Measurements from ENCODE around the gene CACNA1C. TPM values are rescaled to one million over a fixed set of nuclear protein-coding genes. Genes with fewer than 3 reads are reported as not detected.

The CACNA1C gene
- total RNA-seq, 1 donor from 2014 or later: 0.42 TPM

DNA sequence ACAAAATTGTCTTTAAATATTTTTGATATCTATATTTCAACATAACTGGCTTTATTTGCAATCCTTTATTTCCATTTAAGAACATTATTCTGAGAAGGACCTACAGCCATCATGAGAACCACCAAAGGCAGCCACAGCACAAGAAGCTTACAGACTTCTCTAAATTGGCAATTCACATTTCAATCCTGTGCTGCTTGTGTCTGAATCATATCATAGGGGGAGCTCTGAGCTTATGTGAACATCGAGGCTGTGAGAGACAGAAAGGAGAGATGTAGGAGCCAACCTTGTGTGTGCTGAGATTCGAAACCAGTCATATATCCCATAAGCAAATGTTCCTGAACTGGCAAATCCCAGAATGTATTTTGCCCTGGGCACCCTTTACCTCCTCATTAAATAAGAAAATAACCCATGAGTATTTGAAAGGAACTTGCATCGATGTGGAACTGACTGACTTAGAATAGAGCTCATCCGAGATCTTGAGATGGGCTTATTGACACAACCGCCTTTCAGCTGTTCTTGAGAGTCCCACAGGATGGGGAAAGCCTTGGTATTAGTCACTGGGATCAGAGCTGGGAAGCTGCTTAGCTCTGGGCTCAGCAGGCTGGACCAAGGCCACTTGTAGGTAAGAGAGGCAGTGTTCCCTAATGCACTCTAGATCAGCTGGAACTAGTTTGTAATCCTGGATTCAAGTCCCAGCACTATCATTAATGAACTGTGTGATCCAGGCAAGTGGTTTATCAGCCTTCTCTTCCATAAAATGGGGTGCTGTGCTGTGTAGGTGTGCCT is 329.8 kb downstream of the CACNA1C start:
- intact Hi-C loops (cut with micrococcal nuclease): loop anchor here (1.0 kb wide), 1 partner anchor 201 kb away; no protein-coding TSS in a partner anchor

DNA sequence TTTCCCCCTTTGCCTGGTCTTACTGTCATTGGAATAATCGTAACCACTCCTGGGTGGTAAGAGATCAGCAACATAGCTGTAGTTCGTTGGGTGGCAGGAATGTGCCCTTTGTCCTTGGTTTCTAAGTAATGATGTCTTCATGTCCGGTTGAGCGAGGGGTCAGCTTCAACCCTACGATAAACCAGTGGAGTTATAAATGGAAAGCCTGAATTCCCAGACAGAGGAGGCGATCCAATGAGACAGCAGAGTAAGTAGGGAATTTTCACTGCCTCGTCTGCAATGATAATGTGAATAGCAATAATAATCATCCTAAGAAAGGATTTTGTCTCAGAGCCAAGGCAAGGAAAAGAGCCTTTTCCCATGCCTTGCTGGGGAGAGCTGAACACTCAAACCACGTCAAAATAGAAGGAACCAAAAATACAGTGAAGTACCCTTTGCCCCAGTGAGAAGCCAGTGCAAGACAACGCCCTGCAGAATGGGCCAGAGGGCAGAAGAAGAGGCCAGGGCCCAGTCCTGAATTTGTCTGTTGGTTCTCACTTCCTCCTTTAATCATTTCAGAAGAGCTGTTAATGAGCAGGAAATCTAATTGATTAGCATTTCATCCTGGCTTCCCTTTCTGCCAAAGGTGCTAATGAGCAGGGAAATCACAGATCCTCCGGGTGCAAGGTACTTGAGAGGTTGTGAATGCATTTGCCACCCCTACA is 330.7 kb downstream of the CACNA1C start:
- intact Hi-C loops (cut with micrococcal nuclease): no loop called here

DNA sequence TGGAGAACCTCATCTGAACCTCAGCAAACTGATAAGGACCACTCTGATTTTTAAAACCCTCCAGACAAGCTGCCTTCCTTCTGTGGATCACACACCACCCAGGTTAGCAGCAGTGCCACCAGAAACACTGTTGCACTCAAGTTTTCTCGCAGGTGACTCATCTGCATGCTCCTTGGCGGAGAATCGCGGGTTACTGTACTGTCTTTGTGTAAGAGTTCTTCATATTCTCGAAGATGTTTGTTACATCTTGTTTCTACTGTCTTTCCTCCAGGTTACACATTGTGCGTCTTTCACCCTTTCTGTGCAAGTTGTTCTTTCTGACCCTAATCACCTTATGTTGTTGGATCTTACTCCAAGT is 331.2 kb downstream of the CACNA1C start:
- intact Hi-C loops (cut with micrococcal nuclease): no loop called here

DNA sequence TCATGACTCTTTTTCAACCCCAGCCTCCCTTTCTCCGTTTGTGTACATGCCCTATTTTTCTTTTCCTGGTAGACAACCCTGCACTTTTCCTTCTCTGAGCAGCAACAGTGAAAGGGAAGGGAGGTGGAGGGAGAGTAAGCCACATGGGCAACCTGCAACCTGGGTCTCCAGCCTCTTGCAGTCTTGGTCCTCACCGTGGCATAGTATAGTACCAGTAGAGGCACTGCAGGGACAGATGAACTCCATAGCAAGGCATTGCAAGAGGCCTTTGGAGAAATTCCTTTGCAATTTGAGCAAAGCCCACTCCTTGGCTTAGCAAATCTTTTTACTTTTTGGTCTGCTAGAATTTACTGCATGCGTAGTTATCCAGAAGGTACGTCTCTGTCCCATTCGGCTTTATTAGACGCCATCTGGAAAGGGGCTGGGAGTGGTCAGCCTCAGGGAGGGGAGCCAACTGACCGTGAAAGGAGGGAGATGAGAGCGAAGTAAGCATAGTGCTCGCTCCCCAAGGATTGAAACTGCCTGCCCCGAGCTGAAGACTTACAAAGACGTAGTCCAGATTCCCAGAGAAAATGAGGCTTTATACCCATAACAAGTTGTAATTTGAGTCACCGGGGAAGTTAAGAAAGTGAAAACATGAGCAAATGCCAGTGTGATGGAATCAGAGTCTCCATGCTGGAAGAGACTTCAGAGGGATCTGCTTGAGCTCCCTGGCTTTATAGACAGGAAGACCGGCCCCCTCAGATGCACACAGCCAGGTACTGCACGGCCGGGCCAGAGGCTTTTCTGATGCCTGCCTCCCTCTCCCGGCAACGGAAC is 332.0 kb downstream of the CACNA1C start:
- intact Hi-C loops (cut with micrococcal nuclease): no loop called here

DNA sequence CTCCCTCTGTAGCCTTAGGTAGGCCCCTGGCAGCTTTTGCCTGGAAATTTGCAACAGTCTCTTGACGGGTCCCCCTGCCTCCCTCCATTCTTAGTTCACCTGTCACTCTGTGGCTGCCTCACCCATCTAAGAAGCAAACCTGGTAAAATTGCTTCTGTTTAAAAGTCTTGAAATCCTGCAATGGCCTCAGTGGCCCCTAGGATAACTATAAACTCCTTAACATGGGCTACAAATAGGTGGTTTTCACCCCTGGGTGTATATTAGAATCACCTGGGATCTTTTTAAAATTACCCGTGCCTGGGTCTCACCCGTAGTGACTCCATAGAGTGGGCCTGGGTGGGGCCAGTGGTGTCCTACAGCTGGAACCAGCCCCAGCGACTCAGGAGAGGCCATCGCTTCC is 332.7 kb downstream of the CACNA1C start:
- intact Hi-C loops (cut with micrococcal nuclease): no loop called here

DNA sequence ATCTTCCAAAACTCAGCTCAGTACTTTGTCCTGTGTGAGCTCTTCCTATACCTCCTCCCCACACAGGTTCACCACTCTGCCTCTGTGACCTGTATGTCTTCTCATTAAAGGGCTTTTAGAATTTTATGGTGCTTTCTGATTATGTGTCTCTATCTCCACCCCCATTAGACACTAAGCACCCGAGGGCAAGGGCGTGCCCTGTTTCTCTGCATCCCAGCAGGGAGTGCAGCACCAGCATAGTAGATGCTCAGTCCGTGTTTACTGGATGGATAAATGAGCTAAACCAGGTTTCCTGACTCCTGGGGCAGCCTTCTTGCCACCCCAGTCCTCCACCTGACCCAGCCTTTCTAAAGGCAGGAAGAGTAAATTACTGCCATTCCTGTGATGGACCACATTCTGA is 333.8 kb downstream of the CACNA1C start:
- intact Hi-C loops (cut with micrococcal nuclease): no loop called here

DNA sequence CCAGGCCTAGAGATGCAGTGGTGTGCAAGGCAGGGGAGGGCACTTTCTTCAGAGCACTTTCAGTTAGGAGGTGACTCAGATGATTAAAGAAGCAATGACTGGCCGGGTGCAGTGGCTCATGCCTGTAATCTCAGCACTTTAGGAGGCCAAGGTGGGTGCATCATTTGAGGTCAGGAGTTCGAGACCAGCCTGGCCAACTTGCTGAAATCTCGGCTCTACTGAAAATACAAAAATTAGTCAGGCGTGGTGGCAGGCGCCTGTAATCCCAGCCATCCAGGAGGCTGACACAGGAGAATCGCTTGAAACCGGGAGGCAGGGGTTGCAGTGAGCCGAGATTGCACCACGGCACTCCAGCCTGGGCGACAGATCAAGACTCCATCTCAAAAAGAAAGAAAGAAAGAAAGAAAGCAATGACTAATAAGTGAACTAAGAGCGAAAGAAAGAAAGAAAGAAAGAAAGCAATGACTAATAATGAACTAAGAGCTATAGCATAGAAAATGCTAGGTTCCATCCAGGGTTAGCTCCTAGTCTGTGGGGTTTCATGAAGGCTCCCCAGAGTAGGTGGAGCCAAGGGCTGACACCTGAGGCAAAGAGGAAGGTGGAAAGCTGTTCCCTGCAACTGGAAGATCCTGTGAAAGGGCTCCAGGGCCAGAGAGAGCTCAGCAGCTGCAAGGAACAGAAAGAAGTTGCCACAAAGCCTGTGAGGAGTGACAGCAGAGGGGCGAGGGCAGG is 334.5 kb downstream of the CACNA1C start:
- intact Hi-C loops (cut with micrococcal nuclease): loop anchor here (1.0 kb wide), 1 partner anchor 8 kb away; no protein-coding TSS in a partner anchor

DNA sequence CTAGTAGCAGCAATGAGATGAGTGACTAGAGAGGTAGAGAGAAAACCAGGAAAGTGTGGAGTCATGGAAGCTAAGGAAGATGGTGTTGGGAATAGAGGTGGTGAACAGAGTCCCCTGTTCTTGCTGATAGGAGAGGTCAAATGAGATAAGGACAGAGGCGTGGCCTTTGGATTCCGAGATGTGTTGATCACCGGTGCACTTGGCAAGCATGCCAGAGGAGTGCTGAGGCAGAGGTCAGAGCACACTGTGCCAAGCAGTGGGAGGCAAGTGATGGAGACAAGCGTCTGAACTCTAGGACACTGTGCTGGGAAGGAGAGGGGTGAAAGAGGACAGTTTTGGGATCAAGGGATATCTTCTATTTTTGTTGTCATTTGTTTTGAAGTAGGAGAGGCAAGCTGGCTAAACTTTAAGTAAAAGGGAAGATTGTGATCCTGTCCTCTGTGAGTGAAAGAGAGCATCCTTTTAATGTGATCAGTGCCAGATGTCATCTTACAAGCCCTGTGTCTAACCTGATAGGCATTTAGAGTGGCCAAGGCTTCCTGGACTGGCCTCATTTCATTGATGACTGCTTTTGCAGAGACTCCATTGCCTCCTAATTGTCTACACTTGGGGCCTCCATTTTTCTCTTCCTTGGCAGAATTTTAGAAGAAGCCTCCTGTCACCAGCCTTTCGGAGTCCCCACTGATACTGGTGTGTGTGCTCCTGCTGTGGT is 336.4 kb downstream of the CACNA1C start:
- intact Hi-C loops (cut with micrococcal nuclease): no loop called here

DNA sequence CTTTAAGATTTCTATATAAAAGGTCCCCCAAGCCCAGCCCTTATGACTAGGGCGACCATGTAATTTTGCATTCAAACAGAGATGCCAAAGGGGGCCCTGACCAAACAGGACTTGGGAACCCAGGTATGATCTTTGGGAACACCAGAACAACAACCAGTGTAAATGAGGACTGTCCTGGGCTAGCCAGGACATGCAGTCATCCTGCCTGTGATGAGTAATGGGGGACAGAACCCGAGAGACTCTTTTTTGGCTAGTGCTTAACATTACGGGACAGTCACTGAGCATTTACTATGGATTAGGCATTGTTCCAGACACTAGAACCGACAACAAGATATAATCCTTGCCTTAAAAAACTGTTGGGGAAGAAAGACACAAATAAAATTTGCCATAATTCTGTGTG is 337.3 kb downstream of the CACNA1C start:
- intact Hi-C loops (cut with micrococcal nuclease): no loop called here

DNA sequence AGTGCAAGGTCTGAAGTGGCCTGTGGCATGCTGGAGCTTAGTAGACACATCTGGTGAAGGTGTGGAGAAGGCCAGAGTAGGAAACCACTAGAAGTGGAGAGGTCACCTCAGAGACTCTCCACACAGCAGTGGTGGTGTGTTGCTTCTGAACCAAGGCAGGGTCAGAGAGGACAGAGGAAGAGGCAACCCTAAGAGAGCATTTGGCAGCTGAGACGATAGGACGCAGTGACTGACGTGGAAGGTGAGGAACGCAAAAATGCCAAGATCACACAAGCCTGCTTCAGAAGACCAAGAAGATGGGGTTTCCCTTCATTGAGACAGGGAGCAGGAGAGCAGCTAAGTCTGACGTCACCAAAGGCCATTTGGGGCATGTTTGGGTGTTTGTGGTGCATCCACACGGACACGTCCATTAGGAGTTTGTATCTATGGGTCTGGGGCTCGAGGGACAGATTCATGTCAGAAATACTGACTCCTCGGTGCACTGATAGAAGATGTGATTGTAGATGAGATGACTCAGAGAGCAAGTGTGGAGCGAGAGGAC is 338.1 kb downstream of the CACNA1C start:
- intact Hi-C loops (cut with micrococcal nuclease): no loop called here

DNA sequence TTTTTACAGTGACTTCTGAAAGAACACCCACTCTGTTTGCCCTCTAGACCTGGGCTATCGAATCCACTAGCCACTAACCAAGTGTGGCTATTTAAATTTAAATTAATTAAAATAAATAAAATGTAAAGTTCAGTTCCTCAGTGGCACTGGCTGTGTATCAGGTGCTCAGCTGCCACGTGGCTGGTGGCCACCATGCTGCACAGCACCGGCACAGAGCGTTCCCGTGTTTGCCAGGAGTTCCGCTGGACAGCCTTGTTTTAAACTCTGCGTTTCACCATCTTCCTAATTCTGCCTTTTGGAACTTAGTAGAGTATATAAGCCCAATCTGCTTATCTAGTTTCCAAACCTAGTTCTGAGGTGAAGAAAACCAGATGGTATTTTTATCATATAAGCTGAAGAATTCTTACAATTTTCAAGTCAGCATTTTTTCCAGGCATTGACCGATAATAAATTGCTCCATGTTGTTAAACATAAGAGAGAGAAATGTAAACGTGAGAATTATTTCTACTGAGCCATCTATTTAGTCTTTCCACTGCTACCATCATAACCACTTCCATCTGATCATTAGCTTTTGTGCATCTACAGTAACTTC is 339.0 kb downstream of the CACNA1C start:
- intact Hi-C loops (cut with micrococcal nuclease): no loop called here

DNA sequence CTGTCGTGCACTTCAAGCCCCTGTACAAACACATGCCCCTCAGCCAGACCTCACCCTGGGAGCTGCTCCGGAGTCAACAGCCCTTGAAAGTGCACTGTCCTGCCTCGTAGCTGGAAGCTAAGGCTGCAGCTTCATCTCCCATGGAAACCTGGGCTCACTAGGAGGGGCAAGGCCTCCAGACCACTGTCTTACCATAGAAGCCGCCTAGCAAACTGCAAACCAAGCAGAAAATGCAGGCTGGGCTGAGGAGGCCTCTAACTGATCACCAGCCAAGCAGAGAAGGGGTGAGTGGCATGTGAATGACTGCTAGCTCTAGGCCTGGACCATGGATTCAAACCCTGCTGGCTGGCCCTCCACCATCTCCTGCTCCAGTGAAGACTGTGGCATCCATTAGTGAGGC is 340.2 kb downstream of the CACNA1C start:
- intact Hi-C loops (cut with micrococcal nuclease): no loop called here

DNA sequence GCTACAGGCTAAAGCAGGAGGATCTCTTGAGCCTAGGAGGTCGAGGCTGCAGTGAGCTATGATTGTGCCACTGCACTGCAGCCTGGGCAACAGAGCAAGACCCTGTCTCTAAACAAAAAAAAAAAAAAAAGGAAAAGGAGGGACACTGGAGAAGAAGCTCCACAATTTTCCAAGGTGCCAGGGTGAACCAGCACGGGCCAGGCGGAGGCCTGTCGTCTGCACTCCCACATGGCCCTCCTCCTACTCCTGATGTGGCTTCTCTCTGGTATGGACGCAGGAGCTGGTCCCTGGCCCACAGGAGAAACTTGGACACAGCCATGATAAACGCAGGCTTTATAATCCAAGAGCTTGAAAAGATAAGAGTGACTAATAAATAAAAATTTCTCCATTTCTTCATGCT is 341.2 kb downstream of the CACNA1C start:
- intact Hi-C loops (cut with micrococcal nuclease): no loop called here

DNA sequence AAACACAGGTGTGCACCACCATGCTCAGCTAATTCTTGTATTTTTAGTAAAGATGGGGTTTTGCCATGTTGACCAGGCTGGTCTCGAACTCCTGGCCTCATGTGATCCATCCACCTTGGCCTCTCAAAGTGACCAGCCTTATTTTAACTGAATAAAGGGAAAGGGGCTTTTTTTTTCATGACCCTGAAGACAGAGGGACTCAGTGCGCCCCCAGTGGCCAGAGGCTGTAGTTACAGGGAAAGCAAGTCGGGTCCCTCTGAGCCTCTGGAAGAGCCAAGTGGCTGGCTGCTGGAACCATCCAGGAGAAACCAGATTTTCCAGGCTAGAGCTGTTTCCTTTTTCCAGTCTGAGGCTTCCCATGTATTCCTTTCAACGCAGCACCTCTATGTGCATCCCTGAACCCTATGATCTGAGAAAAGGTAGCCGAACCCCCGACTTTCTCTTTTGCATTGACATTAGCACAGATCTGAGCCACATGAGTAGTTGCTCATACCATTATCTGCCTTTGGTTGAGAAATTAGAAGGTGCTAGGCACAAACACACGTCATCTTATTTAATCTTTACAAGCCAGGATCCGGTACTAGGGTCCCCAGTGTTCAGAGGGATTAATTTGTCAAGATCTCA is 342.7 kb downstream of the CACNA1C start:
- intact Hi-C loops (cut with micrococcal nuclease): loop anchor here (5.0 kb wide), 1 partner anchor 108 kb away; no protein-coding TSS in a partner anchor

DNA sequence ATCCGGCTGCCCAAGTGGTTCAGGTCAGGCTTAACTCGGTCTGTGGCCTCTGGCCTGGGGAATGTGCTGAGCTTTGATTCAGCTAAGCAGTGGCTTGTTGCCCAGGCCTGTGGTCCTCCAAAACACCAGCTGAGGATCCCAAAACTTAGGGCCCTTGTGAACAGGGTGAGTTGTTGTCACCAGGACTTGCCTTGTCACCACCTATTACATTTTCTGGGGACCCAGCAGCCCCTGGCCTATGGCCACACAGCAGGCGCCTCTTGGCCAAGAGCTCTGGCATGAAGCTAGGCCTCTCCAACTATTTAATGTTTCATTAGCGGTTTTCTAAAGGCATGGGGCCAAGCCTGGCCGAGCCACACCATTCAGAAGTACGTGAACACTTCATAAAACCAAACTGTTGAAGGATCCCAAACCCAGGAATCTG is 343.7 kb downstream of the CACNA1C start:
- intact Hi-C loops (cut with micrococcal nuclease): loop anchor here (5.0 kb wide), 1 partner anchor 109 kb away; no protein-coding TSS in a partner anchor

DNA sequence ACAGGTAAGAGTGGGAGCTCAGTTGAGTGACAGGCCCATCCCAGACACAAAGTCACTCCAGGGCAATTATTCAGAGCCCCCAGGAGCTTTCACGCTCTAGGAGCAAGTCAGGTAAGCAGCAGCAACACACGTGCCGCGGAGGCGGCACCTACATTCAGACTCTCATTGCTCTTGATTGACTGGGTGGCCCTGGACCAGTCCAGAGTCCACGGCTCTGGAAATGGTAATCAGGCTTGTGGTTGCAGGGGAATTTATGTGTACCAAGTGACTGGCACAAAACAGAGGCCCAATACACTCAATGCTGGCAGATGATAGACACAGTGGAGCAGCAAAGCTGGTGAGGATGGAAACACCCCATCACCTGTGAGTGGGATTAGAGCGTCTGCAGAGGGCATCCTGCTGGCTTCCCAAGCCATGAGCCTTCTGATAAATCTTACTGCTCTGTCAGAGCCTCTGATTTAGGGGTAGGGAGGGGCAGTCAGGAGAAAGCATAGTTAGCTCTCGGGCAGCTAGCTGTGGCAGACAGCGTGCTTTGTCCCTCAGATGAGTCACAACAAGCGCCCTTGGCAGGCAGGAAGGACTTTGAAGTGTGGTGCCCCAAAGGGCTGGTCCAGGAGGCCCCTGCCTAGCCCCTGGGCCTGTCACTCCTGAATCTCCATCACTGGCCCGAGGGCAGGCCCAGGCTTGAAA is 344.7 kb downstream of the CACNA1C start:
- intact Hi-C loops (cut with micrococcal nuclease): loop anchor here (5.0 kb wide), 1 partner anchor 110 kb away; no protein-coding TSS in a partner anchor

DNA sequence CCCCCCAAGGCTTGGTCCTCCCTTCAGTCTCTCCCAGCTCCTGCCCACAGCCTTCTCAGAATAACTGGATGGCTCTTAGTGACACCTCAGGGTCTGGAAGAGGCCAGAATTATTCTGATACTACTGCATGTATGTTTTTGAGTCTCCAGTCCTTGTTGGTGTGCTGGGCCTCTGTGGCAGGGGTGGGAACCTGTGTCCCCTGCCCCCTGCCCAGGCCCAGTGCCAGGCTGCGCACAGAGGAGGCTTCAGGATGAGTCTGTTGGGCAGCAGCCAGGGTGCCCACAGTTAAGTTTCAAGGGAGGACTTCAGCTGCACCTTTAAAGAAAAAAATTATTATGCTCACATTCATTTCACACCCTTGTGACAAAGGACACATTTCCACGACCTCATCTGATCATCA is 348.3 kb downstream of the CACNA1C start:
- intact Hi-C loops (cut with micrococcal nuclease): no loop called here

DNA sequence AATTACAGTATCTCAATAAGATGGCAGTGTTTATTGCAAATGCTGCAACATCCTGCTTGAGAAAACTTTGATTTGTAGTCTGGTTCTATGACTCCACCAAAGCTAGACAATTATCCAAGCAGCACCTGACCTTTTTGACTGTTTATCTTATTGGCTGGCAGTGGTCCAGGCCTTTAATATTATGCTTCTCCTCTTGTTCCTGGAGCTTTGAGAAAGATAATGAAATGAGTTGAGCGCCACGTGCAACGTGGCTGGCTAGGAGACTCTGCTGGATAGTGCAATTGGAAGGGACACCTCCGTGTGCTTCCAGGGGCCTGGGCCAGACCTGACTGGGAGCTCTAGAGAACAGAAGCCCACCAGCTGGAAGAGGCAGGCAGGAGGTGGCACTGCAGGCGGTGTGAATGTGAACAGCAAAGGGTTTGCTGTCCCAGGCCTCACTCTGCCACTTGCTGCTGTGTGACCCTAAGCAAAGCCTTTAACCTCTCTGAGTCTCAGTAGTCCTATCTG is 349.3 kb downstream of the CACNA1C start:
- intact Hi-C loops (cut with micrococcal nuclease): no loop called here
